Neural cell (in vitro differentiated cells): ENCODE results near the gene LRRC36. TPM values are rescaled to one million over a fixed set of nuclear protein-coding genes. Genes with fewer than 3 reads are reported as not detected.

Experiments
- H2AFZ ChIP-seq: fragments of 200-600, 300-800 bp; sonication (generic), shearing (Covaris generic); 2 replicates; pipeline ENCODE4 v1.6.0; 2014; ENCODE audit warnings: low read depth, mild to moderate bottlenecking, antibody characterized with exemption, low read length, moderate library complexity
- H3F3A ChIP-seq: fragments of 200-600 bp; shearing (Covaris generic); 2 replicates; pipeline ENCODE4 v1.6.1; 2016; ENCODE audit warnings: mild to moderate bottlenecking, moderate library complexity, mixed read lengths, antibody characterized with exemption, low read length; ENCODE audit not compliant: insufficient read depth, poor library complexity, severe bottlenecking
- H3K27ac ChIP-seq: fragments of 200-600, 300-800 bp; sonication (generic), shearing (Covaris generic); 2 replicates; pipeline ENCODE4 v1.5.1; 2014; ENCODE audit warnings: mild to moderate bottlenecking, low read length, moderate library complexity
- H3K27me3 ChIP-seq: fragments of 300-800, 200-600 bp; sonication (generic), shearing (Covaris generic); 2 replicates; pipeline ENCODE4 v1.6.0; 2014; ENCODE audit warnings: mild to moderate bottlenecking, low read depth, low read length, moderate library complexity; ENCODE audit not compliant: insufficient read depth
- H3K36me3 ChIP-seq: fragments of 300-800, 200-600 bp; sonication (generic), shearing (Covaris generic); 2 replicates; pipeline ENCODE4 v1.5.1; 2014; ENCODE audit warnings: mild to moderate bottlenecking, antibody characterized with exemption, low read length, moderate library complexity; ENCODE audit not compliant: insufficient read depth
- H3K4me2 ChIP-seq: fragments of 300-800, 200-600 bp; sonication (generic), shearing (Covaris generic); 2 replicates; pipeline ENCODE4 v1.6.0; 2014; ENCODE audit warnings: mild to moderate bottlenecking, low read length
- H3K4me3 ChIP-seq: fragments of 300-800, 200-600 bp; sonication (generic), shearing (Covaris generic); 2 replicates; pipeline ENCODE4 v1.5.1; 2014; ENCODE audit warnings: mild to moderate bottlenecking, low read length, moderate library complexity
- H3K79me2 ChIP-seq: fragments of 200-600 bp; shearing (Covaris generic); replicated peaks from 2 replicates; pipeline ENCODE4 v1.6.0; 2014; ENCODE audit warnings: mild to moderate bottlenecking, low read length, moderate library complexity; ENCODE audit not compliant: insufficient read depth
- H3K9ac ChIP-seq: fragments of 300-800, 200-600 bp; sonication (generic), shearing (Covaris generic); 2 replicates; pipeline ENCODE4 v1.6.1; 2016; ENCODE audit warnings: mild to moderate bottlenecking, low read length, mixed read lengths
- H3K9me2 ChIP-seq: fragments of 200-600 bp; shearing (Covaris generic); 2 replicates; pipeline ENCODE4 v1.6.1; 2016; ENCODE audit warnings: mild to moderate bottlenecking, low read length, mixed read lengths; ENCODE audit not compliant: insufficient read depth
- H3K9me3 ChIP-seq: fragments of 200-600, 300-800 bp; sonication (generic), shearing (Covaris generic); 2 replicates; pipeline ENCODE4 v1.6.1; 2016; ENCODE audit warnings: mild to moderate bottlenecking, mixed run types, low read length, moderate library complexity, mixed read lengths
- H4K20me1 ChIP-seq: fragments of 200-600 bp; shearing (Covaris generic); 2 replicates; pipeline ENCODE4 v1.6.1; 2016; ENCODE audit warnings: mild to moderate bottlenecking, mixed run types; ENCODE audit not compliant: insufficient read depth
- CTCF ChIP-seq: fragments of 450-650 bp; IDR thresholded peaks from 2 replicates; pipeline ENCODE4 v1.5.1; 2014; ENCODE audit warnings: antibody characterized with exemption, mild to moderate bottlenecking, moderate library complexity; ENCODE audit not compliant: poor library complexity, severe bottlenecking
- EP300 ChIP-seq: fragments of 450-650 bp; conservative IDR thresholded peaks from 2 replicates; pipeline ENCODE4 v1.6.1; 2014; ENCODE audit warnings: antibody characterized with exemption, mild to moderate bottlenecking, moderate library complexity; ENCODE audit not compliant: poor library complexity, severe bottlenecking
- EZH2 ChIP-seq: fragments of 200-600, 300-800 bp; shearing (Covaris generic), sonication (generic); IDR thresholded peaks from 2 replicates; pipeline ENCODE4 v1.6.1; 2014; ENCODE audit warnings: antibody characterized with exemption, low read length, borderline replicate concordance, mild to moderate bottlenecking; ENCODE audit not compliant: insufficient read depth, poor library complexity, severe bottlenecking
- MXI1 ChIP-seq: fragments of 450-650 bp; conservative IDR thresholded peaks from 2 replicates; pipeline ENCODE4 v1.6.1; 2014; ENCODE audit warnings: antibody characterized with exemption, mild to moderate bottlenecking; ENCODE audit not compliant: poor library complexity, severe bottlenecking
- POLR2AphosphoS5 ChIP-seq: IDR thresholded peaks from 2 replicates; pipeline ENCODE4 v1.6.1; 2012
- RAD21 ChIP-seq: fragments of 450-650 bp; conservative IDR thresholded peaks from 2 replicates; pipeline ENCODE4 v1.6.1; 2014; ENCODE audit warnings: antibody characterized with exemption, mild to moderate bottlenecking, moderate library complexity
- REST ChIP-seq: IDR thresholded peaks from 2 replicates; pipeline ENCODE4 v1.6.1; 2012; ENCODE audit warnings: borderline replicate concordance
- SMC3 ChIP-seq: fragments of 450-650 bp; conservative IDR thresholded peaks from 2 replicates; pipeline ENCODE4 v1.6.1; 2014; ENCODE audit warnings: antibody characterized with exemption, mild to moderate bottlenecking, moderate library complexity; ENCODE audit not compliant: poor library complexity
- TAF1 ChIP-seq: IDR thresholded peaks from 2 replicates; pipeline ENCODE4 v1.6.1; 2012; ENCODE audit warnings: low read depth
- polyA plus RNA-seq: library from polyadenylated mRNA; depleted of rRNA; stranded (reverse); fragments of >200 nt; gene quantifications from 2 replicates; pipeline ENCODE4 v1.2.3, GENCODE V29; 2014

LRRC36 gene
- polyA plus RNA-seq, 1 donor from 2014 or later: 1.6 TPM

DNA sequence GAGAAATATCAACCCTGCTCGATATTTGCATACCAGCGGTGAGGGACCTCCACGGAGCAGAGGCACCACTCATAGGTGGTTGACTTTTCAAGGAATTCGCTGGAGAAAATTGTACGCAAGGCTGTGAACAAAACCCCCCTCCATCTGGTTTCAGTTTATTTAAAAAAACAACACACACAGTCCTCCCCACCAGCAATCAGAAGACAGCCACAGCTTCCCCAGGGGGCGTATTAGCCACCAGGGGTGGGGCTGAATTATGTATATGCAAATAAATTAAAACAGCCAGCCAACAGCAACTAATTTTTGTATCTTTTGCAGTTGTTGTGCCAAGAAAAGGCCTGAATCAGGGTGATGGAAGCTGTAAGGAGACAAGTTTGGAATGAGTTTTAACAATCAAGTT lies 98.4 kb downstream of the LRRC36 start:
- no peaks in the 10 kb centered on the region for H4K20me1 ChIP-seq
- H3K79me2 ChIP-seq: no peaks in the 10 kb centered on the region
- no peak overlapping the region for H3K27ac ChIP-seq
- H2AFZ ChIP-seq: no peak overlapping the region
- H3K9me3 ChIP-seq: no peaks in the 10 kb centered on the region
- H3K9ac ChIP-seq: no peak overlapping the region
- no peak overlapping the region for H3K4me3 ChIP-seq
- no peaks in the 10 kb centered on the region for H3K9me2 ChIP-seq
- no peak overlapping the region for H3K4me2 ChIP-seq
- H3K36me3 ChIP-seq: no peaks in the 10 kb centered on the region
- H3F3A ChIP-seq: no peaks in the 10 kb centered on the region
- H3K27me3 ChIP-seq: peaks cover 22% of the 10 kb centered on the region
- TF ChIP-seq SMC3: no peak
- TF ChIP-seq MXI1: no peak
- TF ChIP-seq EP300: no peak
- TF ChIP-seq TAF1: no peak
- no peak for TF ChIP-seq EZH2
- no peak for TF ChIP-seq POLR2AphosphoS5
- no peak for TF ChIP-seq RAD21
- TF ChIP-seq REST: no peak

- Histone ChIP-seq H3K27me3 (peaks cover 27% of the 10 kb centered on the region), H2AFZ (no peak overlapping the region), H3K27ac (no peak overlapping the region), H3K4me2 (no peak overlapping the region), H3K79me2 (no peaks in the 10 kb centered on the region), H3K36me3 (no peaks in the 10 kb centered on the region), H3K9me3 (no peaks in the 10 kb centered on the region), H4K20me1 (no peaks in the 10 kb centered on the region), H3K4me3 (no peak overlapping the region), H3F3A (no peaks in the 10 kb centered on the region), H3K9ac (no peak overlapping the region), H3K9me2 (no peaks in the 10 kb centered on the region)
- TF ChIP-seq SMC3 (no peak), CTCF (no peak)
Observed at GRCh38 chr16:67425580-67425979, 99.0 kb downstream of the LRRC36 start.

DNA sequence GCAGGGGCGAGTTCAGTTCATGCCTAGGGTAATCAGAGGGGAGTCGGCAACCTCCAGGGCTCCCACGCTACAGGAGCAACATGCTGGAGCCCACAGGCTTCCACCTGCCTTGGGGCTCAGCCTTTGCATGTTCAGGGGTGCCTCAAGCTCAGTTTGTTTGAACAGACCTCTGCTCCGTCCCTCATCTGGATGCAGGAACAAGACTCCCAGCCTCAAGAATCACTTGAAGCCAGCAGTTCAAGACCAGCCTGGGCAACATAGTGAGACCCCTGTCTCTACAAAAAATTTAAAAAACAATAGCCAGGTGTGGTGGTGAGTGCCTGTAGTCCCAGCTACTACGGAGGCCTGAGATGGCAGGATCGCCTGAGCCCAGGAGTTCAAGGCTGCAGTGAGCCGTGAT lies 99.4 kb downstream of the LRRC36 start:
- no peak overlapping the region for H3K9ac ChIP-seq

More for the DNA sequence above, 99.4 kb downstream of the LRRC36 start:
- H3K36me3 ChIP-seq: no peaks in the 10 kb centered on the region
- no peaks in the 10 kb centered on the region for H3K9me3 ChIP-seq
- no peak overlapping the region for H2AFZ ChIP-seq
- no peaks in the 10 kb centered on the region for H3K79me2 ChIP-seq
- H3K27ac ChIP-seq: no peak overlapping the region
- H4K20me1 ChIP-seq: no peaks in the 10 kb centered on the region
- H3K27me3 ChIP-seq: peaks cover 29% of the 10 kb centered on the region
- H3K9me2 ChIP-seq: no peaks in the 10 kb centered on the region
- no peaks in the 10 kb centered on the region for H3F3A ChIP-seq
- TF ChIP-seq EZH2 (no peak), SMC3 (no peak), MXI1 (no peak), EP300 (no peak), REST (no peak), RAD21 (no peak), TAF1 (no peak), CTCF (no peak), POLR2AphosphoS5 (no peak)
- no peak overlapping the region for H3K4me3 ChIP-seq
- no peak overlapping the region for H3K4me2 ChIP-seq
